ENCODE results near the gene BMPR1A. TPM values are rescaled to one million over a fixed set of nuclear protein-coding genes. Genes with fewer than 3 reads are reported as not detected.
"Not testable (repeated sequence)": the region's sequence is repeated elsewhere in the genome, so short reads cannot be mapped to it uniquely, and the experiment has no call there.

BMPR1A gene
- total RNA-seq, 1 donor from 2014 or later = 43.5 TPM

DNA sequence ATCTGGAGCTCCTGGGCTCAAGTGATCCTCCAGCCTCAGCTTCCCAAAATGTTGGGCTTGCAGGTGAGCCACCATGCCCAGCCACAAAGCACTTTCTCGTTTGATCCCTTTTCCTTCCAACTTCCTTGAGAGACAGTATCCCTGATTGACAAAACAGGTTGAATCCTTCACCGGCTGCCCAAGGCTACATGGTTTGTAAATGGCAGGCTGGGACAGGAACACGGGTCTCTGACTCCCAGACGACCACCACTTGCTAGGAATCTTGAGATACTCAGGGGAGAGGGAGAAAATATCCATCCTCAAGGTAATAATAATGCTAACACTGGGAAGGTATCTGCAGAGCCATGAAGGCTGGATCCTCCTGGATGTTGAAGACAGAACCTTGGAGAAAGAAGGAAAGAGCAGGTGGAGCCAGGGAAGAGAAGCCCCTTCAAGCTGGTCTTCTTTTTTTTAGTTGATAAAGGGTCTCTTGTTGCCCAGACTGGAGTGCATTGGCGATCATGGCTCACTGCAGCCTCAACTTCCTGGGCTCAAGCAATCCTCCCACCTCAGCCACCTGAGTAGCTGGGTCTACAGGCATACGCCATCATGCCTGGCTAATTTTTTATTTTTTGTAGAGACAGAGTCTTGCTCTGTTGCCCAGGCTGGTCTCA is 181.2 kb downstream of the BMPR1A start:
- DNase-seq (ENCODE audit: low spot score) = peak; percentile 45

DNA sequence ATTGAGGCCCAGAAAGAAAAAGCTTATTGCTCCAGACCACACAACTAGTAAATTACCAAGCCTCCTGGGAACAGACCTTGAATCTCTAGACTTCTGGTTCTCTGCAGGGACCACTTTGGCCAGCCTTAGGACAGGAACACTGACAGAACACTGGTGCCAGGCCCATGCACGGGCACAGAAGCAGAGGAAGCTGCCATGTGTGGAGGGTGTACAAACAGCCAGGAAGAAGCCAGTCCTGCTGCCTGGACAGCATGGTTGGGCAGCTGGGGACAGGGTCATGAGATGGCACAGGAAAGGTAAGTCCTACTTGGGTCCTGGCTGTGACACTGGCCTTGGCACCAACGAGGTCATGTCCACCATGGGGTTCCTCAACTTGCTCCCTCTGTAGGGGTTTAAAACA is 181.8 kb downstream of the BMPR1A start:
- peak; percentile 41 for DNase-seq (ENCODE audit: low spot score)

DNA sequence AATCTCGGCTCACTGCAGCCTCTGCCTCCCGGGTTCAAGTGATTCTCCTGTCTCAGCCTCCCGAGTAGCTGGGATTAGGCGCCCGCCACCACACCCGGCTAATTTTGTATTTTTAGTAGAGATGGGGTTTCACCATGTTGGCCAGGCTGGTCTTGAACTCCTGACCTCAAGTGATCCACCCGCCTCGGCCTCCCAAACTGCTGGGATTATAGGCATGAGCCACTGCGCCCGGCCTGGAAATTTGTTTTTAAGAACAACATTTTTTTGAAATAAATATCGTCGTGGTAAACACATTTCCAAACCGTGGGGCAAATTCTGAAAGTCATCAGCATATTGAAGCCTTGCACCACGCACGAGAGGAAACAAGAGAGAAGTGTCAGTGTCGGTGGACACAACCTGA is 183.7 kb downstream of the BMPR1A start:
- DNase-seq (ENCODE audit: low spot score) = peak; percentile 33

DNA sequence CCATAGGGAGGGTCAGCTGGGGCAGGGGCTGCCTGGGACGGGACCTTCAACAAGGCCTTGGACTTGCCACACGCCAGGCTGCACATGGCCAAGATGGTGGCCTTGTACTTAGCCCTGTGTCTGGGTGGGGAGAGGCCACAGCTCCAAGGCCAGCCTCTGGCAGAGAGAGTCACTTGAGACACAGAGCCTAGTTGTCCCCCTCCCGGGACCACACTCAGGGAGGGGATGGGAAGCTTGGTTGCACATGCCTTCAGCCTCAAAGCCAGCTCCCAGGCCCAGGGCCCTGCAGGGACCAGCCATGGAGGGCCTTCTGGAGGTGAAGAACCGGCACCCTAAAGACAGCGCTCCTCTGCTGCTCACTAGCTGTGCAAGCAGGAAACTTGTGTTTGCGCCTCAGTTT is 184.3 kb downstream of the BMPR1A start:
- peak; percentile 84 for DNase-seq (ENCODE audit: low spot score)

DNA sequence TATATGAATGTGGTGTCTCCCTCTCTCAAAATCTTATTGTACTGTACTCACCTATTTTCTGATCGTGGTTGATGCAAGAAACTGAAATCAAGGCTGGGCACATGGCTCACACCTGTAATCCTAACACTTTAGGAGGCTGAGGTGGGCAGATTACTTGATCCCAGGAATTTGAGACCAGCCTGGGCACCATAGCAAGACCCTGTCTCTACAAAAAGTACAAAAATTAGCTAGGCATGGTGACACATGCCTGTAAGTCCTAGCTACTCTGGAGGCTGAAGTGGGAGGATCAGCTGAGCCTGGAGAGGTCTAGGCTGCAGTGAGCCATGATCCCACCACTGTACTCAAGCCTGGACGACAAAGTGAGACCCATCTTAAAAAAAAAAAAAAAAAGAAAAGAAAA is 185.0 kb downstream of the BMPR1A start:
- DNase-seq (ENCODE audit: low spot score) = no peak

DNA sequence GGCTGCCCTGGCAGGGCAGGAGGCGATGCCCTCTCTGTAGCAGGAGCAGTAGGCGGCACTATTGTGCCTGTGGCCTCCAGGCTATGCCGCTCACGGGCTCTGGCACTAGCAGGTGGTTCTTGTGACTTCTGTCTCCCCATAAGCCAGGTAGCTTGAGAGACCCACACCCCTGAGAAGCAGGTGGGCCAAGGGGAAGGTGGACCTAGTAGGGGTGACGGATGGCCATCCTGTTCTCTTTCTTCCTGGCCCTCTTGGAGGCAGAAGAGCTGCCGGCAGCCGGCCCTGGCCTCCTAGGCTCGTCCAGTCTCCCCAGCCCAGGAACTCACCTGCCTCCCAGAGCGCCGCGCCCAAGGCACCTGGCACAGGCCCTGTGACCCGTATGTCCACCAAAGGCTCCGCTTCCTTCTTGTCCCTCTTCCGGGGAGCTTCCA is 185.6 kb downstream of the BMPR1A start:
- no peak for DNase-seq (ENCODE audit: low spot score)

DNA sequence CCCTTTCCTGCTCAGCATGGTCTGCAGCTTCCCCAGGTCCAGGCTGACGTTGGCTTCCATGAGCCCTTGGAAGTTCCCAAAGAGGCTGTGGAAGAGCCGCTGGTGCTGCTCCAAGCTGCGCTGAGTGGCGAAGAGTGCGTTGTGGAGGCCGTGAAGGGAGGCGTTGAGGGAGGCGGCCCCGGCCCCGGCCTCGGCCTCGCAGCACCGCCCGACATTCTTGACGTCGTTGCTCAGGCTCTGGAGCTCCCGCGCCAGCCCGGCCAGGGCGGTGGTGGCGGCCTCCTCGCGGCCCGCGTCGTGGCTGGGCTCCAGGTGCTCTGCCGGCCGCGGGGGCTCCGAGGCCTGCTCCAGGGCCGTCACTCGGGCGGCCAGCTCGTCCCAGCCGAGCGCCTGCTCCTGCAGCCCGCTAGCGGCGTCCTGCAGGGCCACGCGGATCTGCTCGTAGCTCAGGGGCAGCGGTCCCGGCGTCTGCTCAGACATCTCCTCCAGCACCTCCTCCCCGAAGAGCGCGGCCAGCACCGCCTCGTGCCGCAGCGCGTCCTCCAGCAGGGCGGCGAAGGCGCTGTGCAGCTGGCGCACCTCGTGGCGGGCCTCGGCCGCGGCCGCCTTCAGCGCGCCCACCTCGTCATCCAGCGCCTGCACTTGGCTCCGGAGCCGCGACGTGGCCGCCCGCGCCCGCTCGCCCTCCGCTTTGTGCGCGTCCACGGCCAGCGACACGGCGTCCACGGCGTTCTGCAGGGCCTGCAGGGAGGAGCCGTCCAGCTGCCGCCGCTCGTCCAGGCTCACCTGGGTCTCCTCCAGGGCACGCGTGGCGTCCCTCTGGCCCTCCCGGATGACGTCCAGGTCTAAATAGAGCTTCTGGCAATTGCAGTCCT is 186.3 kb downstream of the BMPR1A start:
- peak; percentile 87 for DNase-seq (ENCODE audit: low spot score)

DNA sequence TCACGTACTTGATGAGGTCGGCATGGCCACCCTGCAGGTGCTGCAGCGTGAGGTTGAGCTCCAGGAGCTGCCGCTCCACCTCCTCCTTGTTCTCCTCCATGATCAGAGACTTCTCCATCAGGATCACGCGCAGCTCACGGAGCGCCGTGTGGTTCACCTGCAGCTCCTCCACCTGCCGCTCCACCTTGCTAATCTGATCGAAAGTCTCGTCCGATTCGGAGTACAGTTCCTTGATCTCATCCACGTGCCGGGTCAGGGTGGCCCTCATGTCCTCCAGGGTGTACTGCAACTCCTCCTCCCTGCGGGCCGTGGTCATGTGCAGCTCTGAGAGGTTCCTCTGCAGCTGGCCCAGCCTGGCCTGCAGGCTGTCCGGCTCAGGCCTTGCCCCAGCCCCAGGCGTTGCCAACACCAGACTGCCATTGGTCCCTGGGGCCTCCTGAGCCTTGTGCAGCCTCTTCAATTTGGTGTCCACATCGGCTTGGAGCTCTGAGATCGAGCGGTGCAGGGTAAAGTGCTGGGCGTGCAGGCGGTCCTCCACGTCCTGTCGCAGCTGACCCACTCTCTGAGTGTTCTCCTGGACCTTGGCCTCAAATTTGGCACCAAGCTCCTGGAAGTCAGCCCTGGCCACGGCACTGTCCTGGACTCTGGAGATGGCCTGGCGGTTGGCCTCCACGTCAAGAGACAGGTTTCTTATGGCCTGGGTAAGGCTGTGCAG is 187.1 kb downstream of the BMPR1A start:
- peak; percentile 86 for DNase-seq (ENCODE audit: low spot score)

DNA sequence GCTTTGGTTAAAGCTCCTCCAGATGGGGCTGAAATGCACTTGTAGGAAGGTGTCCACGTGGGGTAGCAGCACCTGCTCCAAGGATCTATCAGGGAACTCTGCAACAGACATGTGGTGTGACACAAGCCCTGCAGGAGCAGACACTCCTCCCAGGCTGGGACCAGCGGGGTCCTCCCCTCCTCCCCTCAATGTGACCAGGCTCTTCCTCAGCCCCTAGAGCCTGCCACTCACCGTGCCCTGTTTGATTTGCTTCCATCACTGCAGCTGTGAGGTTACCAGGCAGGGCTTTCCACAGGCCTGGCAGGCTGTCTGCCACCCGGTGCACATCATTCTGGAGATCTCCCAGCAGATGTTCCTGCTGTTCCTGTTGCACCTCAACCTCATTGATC is 187.6 kb downstream of the BMPR1A start:
- DNase-seq (ENCODE audit: low spot score) = no peak

DNA sequence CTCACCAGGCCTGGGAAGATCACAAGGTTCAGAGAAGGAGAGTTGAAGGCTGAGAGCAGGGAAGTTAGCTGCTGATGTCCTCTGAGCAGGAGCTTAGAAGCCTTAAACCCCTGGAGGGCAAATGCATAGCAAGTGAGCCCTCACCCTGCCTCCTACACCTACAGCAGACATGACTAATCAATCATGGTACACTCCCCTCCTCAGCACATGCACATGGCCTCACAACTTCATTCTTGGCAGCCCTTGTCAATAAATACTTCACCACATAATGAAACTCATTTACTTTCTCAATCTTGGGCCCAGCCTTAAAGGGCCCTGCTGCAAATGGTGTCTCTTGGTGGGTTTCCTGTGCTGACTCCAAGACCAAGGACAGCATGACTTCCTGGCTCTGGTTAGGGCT is 188.1 kb downstream of the BMPR1A start:
- DNase-seq (ENCODE audit: low spot score) = no peak

DNA sequence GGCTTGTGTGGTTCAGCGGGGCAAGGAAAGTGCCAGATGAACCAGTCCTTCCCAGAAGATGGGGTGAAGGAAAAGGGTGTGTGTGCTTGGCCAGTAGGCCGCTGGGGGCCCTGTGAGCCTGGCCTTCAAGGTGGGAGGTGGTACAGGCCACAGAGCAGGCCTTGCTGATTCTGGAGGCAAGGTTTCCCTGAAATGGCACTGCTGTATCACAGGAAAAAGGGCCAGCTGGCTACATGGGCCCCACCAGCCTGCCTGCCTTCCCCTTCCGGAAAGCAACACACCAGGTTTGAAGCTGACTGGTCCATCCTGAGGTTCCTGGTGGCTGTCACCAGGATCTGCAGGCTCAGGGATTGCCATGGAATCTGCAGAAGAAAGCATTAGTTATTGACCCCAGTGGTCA is 188.5 kb downstream of the BMPR1A start:
- DNase-seq (ENCODE audit: low spot score) = peak; percentile 39

DNA sequence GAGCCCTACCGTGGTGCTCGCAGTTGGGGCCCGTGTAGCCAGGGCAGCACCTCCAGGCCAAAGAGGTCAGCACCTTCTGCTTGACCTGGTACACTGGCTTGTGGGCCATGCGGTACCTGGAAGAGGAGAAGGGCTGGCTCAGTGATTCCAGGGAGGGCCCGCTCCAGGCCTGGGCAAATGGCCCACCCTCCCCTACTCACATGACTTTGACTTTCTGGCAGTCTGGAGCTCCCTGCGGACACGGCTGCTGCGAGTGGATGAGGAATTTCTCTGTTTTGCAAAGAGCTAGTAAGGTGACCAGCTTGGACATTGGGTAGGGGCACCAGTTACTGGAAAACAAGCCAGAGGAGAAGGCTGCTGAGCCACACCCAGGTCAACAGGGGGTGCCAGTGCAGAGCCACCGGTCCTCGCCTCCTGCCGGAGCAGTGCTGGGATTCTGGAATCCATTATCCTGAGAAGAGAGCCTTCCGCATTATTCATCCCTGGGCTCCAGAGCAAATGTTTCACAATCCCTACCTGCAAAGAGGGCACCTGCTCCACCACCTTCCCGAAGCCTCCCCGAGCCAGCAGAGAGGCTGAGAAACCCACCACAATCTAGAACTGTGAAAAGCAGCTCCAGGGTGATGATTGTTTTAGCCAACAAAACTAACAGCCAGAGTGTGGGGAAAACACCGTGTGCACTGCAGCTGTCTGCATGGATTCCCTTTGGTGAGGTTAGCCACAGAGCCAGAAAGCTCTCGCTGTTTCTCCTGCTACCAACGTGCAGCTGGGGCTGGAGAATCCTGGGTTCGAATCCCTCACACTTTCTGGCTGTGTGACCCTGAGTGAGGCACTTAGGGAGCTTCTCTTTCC is 189.2 kb downstream of the BMPR1A start:
- DNase-seq (ENCODE audit: low spot score) = peak; percentile 84

DNA sequence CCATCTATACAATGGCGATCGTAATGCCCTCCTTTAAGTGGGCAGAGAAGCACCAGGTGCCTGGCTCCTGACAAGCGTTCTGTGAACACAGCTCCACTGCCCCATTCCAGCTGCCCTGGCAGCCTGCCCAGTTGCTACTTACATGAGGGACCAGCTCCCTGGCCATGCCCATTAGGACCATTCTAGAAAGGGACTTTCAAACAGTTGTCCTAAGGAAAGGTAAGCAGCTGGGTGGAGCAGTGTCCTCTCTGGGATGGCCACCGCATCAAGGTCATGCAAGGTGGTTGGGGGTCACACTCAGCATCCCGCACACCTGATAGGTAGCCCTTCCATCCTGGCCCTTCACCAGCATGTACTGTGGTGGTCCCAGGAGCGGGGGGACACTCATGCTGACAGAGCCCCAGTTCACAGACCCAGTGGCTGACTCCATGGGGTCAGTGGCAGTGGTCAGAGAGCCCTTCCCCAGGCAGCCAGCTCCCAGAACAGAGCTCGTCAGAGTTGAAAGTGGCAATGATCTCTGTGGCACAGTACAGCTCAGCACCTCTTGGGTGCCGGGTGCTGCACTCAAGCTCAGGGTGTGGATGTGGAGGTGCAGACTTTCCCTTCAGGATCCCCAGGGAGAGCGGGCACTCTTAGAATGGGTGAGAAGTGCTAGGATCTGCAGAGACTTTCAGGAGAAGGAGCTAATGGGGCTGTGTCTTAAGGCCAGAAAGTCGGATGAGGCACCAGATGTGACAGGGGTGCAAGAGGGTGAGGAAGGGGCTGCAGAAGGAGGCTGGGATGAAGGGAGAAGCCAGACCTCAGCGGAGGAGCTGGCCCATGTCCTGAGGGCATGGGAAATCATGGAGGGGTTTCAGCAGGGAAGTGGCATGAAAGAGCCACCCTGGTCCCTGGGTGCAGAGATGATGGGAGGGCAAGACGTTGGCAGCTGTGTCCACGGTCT is 190.1 kb downstream of the BMPR1A start:
- peak; percentile 89 for DNase-seq (ENCODE audit: low spot score)

DNA sequence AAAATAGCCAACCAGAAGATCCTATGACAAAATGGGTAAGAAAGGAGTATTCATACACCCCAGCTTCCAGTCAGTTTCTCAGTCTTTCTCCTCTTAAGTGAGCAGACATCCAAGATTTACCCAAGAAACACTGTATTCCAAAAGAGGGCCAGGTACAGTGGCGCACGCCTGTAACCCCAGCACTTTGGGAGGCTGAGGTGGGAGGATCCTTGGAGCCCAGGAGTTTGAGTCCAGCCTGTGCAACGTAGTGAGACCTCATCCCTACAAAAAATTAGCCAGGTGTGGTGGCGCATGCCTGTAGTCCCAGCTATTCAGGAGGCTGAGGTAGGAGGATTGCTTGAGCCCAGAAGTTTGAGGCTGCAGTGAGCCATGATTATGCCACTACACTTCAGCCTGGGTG is 191.4 kb downstream of the BMPR1A start:
- peak; percentile 57 for DNase-seq (ENCODE audit: low spot score)

DNA sequence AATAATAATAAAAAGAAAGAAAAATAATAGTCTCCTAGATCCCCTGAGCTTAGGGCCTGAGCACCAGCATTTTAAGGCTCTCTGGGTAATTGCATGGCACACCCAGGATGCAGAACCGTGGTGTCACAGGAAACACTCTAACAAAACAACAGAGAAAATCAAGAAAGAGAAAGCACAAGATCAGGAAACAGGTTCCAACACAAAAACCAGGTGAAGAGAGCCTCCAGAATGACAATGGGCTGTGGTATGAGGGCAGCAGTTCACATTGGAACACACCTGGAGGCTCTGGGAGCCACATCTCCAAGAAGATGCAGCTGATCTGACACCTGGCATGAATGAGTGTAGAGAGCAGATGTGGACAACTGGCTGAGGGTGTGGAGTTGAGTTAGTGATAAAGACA is 193.9 kb downstream of the BMPR1A start:
- no peak for DNase-seq (ENCODE audit: low spot score)

DNA sequence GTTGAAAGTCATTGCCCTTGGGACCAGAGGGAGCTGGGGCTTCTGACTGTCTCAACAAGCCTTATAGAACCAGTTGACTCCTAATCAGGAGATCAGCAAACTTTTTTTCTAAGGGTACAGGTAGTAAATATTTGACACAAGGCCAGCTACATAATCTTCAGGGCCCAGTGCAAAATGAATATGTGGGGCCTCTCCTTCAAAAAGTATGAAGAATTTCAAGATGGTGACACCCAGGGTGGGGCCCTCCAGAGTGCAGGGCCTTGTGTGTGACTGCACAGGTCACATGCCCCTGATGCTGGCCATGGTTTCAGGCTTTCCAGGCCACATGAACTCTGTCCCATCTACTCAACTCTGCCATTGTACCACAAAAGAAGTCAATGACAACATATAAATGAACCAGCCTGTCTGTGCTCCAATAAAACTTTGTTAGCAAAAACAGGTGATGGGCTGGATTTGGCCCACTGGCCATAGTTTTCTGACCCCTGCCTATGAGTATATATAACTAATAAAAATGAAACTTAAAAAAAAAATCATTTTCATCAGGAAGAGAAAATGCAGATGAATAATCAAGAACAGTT is 194.9 kb downstream of the BMPR1A start:
- no peak for DNase-seq (ENCODE audit: low spot score)

DNA sequence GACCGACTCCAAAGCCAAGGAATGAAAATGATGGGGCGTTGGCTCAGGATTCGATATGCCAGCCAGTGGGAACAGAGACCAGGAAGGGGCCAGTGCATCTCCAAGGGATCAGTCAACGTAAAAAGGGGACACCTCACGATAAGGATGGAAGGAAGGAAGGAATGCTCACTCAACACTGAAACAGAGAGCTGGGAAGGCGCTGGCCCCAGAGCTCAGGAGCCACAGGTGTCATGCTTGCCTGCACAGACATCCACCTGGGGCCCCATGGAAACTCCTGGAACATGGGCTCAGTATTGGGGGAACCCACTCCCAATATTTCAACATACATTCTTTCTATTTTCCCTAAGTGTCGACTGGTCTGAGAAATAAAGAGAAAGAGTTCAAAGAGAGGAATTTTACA is 195.7 kb downstream of the BMPR1A start:
- DNase-seq (ENCODE audit: low spot score) = no peak

DNA sequence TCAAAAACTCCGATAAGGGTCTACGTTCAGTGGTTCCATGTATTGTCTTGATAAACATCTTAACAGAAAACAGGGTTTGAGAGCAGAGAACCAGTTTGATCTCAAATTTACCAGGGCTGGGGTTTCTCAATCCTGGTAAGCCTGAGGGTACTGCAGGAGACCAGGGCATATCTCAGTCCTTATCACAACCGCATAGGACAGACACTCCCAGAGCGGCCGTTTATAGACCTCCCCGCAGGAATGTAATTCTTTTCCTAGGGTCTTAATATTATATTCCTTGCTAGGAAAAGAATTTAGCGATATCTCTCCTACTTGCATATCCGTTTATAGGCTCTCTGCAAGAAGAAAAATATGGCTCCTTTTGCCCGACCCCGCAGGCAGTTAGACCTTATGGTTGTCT is 196.3 kb downstream of the BMPR1A start:
- DNase-seq (ENCODE audit: low spot score) = not testable (repeated sequence)
